Fibroblast of the aortic adventitia (primary cell): ENCODE data around the gene ITPR2. TPM values are rescaled to one million over a fixed set of nuclear protein-coding genes. Genes with fewer than 3 reads are reported as not detected.
"Not testable (repeated sequence)": the region's sequence is repeated elsewhere in the genome, so short reads cannot be mapped to it uniquely, and the experiment has no call there.

Source experiments
- DNase-seq: peaks from one replicate; pipeline ENCODE4 v3.0.0-alpha.2; 2010; ENCODE audit warnings: low read depth
- H3K4me3 ChIP-seq: 2 replicates; pipeline ENCODE4 v1.5.1; 2011; ENCODE audit warnings: low read depth, mild to moderate bottlenecking, control low read depth, low read length, moderate library complexity
- CTCF ChIP-seq: IDR thresholded peaks from 2 replicates; pipeline ENCODE4 v1.5.1; 2011; ENCODE audit warnings: mild to moderate bottlenecking, low read length, control low read depth, inconsistent platforms; ENCODE audit not compliant: insufficient read depth
- total RNA-seq: library from RNA; depleted of rRNA; stranded (reverse); fragments of >200 nt; gene quantifications from 2 replicates; pipeline ENCODE4 v1.2.3, GENCODE V29; 2012; ENCODE audit warnings: low replicate concordance

ITPR2 gene
- total RNA-seq, 1 donor = 15.5 TPM

DNA sequence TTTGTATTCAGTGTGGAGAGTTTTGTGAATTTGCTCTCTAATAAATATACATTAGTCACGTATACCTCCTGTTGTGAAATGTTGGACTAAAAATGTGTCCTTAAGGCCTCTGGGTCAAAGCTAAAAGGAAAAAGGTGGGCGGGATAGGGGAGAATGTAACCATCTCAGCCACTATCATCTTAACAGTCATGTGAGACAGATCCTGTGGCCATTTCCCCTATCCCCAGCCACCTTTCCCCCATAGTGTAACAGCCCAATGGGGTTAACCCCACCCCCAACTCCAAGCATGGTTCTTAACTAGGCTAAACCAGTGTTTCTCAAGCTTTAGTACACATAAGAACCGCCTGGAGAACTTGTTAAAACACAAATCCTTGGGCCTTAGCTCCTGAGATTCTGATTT lies 6.5 kb upstream of the ITPR2 start:
- no peak for DNase-seq
- TF ChIP-seq CTCF = no peak
- no peak overlapping the region for H3K4me3 ChIP-seq

DNA sequence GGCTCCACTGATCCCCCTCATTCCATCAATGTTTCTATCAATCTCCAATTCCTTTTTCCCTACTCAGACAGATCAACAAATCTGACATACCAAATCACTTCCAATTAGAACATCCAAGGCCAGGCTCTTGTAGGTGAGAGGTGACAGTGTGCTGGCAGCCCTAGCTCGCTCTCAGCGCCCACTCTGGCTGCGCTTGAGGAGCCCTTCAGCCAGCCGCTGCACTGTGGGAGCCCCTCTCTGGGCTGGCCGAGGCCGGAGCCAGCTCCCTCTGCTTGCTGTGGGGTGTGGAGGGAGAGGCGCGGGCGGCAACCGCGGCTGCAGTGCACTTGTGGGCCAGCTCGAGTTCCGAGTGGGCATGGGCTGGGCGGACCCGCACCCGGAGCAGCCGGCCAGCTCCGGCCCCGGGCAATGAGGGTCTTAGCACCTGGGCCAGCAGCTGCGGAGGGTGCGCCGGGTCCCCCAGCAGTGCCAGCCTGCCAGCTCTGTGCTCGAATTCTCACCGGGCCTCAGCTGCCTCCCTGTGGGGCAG lies 6.0 kb upstream of the ITPR2 start:
- TF ChIP-seq CTCF = no peak
- no peak overlapping the region for H3K4me3 ChIP-seq
- no peak for DNase-seq

DNA sequence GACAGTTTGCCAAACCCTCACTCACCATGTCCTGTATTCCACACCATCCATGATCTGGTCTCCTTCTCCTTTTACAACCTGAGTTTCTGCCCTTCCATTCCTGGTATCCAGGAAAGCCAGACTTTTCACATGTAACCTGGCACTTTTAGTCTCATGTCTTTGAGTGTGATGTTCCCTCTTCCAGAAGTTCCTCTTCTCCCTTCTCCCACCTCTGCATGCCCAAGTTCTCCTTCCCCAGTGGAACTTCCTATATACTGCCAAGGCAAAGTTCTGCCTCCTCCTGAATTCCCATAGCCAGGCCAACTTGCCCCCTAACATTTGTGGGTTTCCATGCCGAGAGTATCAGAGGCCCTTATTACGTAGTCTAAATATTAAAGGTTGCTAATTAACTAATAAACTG lies 3.2 kb upstream of the ITPR2 start:
- no peak for TF ChIP-seq CTCF

DNA sequence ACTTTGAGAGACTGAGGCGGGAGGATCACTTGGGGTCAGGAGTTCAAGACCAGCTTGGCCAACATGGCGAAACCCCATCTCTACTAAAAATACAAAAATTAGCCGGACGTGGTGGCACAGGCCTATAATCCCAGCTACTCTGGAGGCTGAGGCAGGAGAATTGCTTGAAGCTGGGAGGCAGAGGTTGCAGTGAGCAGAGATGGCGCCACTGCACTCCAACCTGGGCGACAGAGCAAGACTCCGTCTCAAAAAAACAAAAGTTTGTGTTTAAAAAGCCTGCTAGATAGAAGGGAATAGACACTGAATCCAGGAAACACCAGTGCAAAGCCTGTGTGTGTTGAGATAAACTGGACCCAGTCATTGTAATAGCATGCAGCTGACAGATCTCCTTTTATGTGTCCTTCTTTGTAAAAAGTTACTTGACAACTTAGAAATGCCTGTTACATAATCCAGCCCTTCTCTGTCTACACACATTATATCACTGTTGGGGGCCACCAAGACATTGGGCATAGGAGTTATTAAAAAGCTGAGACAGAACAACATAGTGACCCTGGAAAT lies 1.6 kb upstream of the ITPR2 start:
- not testable (repeated sequence) for H3K4me3 ChIP-seq, DNase-seq

More for the DNA sequence above, 3.2 kb upstream of the ITPR2 start:
- H3K4me3 ChIP-seq = no peak overlapping the region
- no peak for DNase-seq

DNA sequence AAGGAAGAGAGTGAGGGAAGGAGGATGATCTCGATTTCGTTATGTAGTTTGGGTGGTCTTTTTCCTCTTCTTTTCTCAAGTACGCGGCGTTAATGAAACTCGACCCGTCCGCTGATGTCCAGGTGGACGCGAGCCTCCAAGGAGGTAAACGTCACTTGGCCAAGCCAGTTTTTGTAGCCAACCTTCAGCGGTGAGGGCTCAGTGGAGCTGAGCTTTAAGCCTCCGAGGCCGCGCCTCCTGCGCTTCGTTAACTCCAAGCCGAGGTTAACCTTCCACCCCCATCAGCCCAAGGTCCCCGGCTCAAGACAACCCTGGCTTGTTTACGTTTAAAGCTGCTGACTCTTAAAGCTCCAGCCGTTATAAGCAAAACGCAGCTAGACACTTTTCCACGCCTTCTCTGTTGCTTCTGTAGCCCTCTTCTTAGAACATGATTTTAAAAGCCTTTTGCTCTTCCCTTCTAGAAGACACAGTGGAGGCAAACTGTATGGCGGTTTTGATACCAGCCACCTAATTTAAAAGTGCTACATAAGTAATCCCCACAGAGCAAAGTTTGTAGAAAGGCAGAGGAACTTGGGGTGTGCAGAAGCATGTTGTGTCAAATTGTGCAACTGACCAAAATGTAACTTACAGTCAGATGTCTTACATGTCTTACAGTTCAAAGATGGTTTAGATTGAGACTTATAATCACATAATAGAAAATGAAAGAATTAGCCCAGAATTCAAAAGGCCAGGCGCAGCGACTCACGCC lies 923 bp upstream of the ITPR2 start:
- H3K4me3 ChIP-seq = peak overlapping the region; percentile 94
- DNase-seq = peak; percentile 23
- no peak for TF ChIP-seq CTCF

DNA sequence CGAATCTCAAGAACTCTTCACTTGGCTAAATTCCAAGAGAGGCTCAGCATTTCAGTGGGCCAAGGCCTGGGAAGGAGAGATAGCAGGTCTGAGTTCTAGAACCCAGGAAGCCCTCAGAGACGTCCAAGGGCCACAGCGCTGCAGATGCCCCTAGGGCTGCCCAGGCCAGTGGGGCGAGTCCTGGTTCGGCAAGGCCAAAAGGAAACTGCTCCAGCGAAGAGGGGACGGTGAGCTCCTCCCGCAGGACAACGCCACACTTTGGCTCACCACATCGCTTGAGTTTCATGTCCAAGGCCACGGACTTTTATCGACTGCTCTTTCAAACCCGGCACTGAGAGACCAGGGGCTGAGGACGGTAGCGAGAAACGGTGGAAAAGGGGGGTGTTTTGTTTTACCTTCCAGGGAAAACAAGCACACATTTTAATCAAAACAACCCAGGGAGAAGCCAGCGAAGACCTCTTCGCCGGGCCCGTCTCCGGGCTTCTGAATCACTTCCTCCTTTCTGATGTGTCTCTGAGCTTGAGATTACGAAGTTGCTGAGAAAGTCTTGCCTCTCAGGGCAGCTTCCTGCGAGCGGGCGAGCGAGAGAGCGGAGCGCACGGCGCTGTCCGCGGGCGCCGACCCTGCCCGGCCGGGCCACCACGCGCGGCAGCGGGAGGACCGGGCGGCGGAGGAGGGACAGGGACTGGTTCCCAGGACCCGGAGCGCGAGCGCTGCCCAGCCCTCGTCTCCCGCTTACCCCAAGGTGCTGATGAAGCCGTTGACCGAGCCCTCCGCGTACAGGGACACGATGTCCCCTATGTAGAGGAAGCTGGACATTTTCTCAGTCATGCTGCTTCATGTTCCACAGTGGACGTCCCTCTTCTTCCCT lies 808 bp downstream of the ITPR2 start:
- peak; percentile 4 for TF ChIP-seq CTCF
- DNase-seq = peak; percentile 75

More for the DNA sequence above, 808 bp downstream of the ITPR2 start:
- H3K4me3 ChIP-seq = peak overlapping the region; percentile 94
